Type B pancreatic cell (in vitro differentiated cells): ENCODE measurements around the gene AFF2. TPM values are rescaled to one million over a fixed set of nuclear protein-coding genes. Genes with fewer than 3 reads are reported as not detected.

Source experiments
- DNase-seq: peaks from one replicate; pipeline ENCODE4 v3.0.0; 2021; ENCODE audit warnings: mixed read lengths; ENCODE audit not compliant: unreplicated experiment; ENCODE audit errors: extremely low spot score
- H3K27ac Mint-ChIP-seq: 2 replicates; pipeline ENCODE4 v1.8.0; 2021; ENCODE audit warnings: mild to moderate bottlenecking, mixed read lengths
- H3K27me3 Mint-ChIP-seq: 2 replicates; pipeline ENCODE4 v1.8.0; 2021; ENCODE audit warnings: mixed read lengths
- H3K36me3 Mint-ChIP-seq: 2 replicates; pipeline ENCODE4 v1.8.0; 2021; ENCODE audit warnings: mixed read lengths
- H3K4me1 Mint-ChIP-seq: one replicate; pipeline ENCODE4 v1.8.0; 2021; ENCODE audit warnings: mixed read lengths; ENCODE audit not compliant: unreplicated experiment
- H3K4me3 Mint-ChIP-seq: 2 replicates; pipeline ENCODE4 v1.8.0; 2021; ENCODE audit warnings: mild to moderate bottlenecking, mixed read lengths
- H3K9me3 Mint-ChIP-seq: 2 replicates; pipeline ENCODE4 v1.8.0; 2021; ENCODE audit warnings: mixed read lengths
- total RNA-seq: library from RNA; stranded (reverse); gene quantifications from 2 replicates; pipeline ENCODE4 v1.2.1, GENCODE V29; 2021; ENCODE audit warnings: low replicate concordance
- TF ChIP-seq, protein P1 (sequence below): fragments of 200-600 bp; sonication (generic); conservative IDR thresholded peaks from 2 replicates; pipeline ENCODE4 v1.5.0; 2021; ENCODE audit warnings: antibody characterized with exemption, mild to moderate bottlenecking

Gene AFF2
- total RNA-seq, 1 donor from 2014 or later = 21.3 TPM

DNA sequence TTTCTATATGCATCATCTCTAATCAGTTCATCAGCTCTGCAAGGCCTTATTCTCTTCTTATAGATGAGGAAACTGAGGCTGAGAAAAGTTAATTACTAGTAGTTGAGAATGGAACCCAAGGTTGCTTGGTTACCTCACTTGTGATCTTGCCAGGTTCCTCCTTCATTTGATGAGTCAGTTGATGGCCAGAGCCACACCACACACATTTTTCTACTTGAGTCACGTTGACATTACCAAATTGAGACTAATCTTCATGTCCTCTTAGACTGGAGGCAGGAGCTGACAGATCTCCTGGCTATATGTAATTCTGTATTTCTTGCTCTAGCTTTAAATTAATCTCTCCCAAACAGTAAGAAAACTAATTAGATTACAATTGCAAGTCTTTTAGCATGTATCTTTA lies 428.4 kb downstream of the AFF2 start:
- Mint-ChIP-seq H3K4me3 (no peak overlapping the region), H3K36me3 (no peaks in the 10 kb centered on the region), H3K9me3 (no peaks in the 10 kb centered on the region), H3K27me3 (no peaks in the 10 kb centered on the region), H3K27ac (no peak overlapping the region), H3K4me1 (no peaks in the 10 kb centered on the region)
- no peak for DNase-seq
- TF ChIP-seq, protein P1, sequence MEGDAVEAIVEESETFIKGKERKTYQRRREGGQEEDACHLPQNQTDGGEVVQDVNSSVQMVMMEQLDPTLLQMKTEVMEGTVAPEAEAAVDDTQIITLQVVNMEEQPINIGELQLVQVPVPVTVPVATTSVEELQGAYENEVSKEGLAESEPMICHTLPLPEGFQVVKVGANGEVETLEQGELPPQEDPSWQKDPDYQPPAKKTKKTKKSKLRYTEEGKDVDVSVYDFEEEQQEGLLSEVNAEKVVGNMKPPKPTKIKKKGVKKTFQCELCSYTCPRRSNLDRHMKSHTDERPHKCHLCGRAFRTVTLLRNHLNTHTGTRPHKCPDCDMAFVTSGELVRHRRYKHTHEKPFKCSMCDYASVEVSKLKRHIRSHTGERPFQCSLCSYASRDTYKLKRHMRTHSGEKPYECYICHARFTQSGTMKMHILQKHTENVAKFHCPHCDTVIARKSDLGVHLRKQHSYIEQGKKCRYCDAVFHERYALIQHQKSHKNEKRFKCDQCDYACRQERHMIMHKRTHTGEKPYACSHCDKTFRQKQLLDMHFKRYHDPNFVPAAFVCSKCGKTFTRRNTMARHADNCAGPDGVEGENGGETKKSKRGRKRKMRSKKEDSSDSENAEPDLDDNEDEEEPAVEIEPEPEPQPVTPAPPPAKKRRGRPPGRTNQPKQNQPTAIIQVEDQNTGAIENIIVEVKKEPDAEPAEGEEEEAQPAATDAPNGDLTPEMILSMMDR = no peak

DNA sequence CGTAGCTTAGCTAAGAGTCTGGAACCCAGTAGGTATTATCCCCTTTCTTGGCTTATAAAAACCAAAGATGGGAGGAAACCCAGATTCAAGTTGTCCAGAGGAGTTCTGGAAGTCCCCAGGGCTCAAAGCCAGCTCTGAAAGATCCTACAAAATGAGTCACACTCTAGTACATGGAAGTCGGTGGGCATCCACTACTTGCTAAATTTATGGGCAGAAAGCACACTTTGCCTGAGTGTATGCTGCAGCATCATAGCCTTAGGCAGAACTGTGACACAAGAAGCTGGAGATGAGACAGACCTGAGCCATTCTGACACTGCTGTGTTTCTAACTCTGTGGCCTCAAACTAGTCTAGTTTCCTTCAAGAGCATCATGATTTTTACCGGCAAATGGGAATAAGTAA lies 429.3 kb downstream of the AFF2 start:
- TF ChIP-seq, protein P1 = no peak
- Mint-ChIP-seq H3K4me1 (no peaks in the 10 kb centered on the region), H3K36me3 (no peaks in the 10 kb centered on the region), H3K27me3 (no peaks in the 10 kb centered on the region), H3K27ac (no peak overlapping the region), H3K4me3 (no peak overlapping the region), H3K9me3 (no peaks in the 10 kb centered on the region)
- no peak for DNase-seq

DNA sequence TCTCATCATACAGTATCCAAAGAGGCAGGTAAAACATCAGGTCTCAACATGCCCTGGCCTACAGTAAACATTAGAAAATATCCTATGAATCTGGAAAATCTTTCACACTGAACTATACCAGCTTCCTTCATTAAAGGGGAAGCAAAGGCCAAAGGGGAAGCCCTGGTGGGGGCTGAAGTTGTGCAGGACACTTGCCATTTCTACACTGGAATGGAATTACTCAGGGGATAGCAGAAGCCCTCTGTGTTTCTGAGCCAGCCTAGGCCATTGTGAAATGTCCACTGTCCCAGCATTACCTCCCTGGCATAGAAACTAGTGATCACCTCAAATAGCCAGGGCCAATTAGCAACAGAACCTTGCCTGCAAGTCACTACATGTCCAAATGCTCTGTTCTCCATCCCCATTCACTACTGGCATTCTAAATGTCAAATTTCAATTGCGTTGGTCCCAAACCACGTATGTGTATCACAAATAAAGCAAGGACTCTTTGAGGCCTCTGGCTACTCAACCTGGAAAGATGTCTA lies 429.9 kb downstream of the AFF2 start:
- TF ChIP-seq, protein P1 = no peak
- no peaks in the 10 kb centered on the region for H3K27me3 Mint-ChIP-seq
- no peak overlapping the region for H3K27ac Mint-ChIP-seq
- H3K4me1 Mint-ChIP-seq = no peaks in the 10 kb centered on the region
- H3K4me3 Mint-ChIP-seq = no peak overlapping the region
- no peaks in the 10 kb centered on the region for H3K36me3 Mint-ChIP-seq
- DNase-seq = no peak
- H3K9me3 Mint-ChIP-seq = no peaks in the 10 kb centered on the region

DNA sequence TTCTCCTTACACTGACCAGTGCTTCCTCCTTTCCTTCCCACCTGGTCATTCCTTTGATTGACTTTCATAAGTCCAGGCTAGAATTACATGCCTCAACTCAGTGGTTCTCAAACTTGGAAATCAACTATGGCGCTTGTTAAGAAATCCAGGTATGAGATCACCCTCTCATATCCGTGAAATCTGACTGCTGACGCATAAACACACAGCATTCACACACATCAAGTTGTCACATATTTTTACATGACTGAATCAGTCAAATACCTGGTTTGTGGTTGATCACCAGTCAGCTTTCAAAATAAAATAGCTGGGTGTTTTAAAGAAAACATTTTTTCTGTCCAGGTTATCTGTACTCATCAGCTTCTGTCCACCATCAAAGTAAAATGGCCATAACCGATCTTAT lies 433.5 kb downstream of the AFF2 start:
- no peaks in the 10 kb centered on the region for H3K4me1 Mint-ChIP-seq
- H3K27ac Mint-ChIP-seq = no peak overlapping the region
- no peak for DNase-seq
- H3K36me3 Mint-ChIP-seq = no peaks in the 10 kb centered on the region
- H3K9me3 Mint-ChIP-seq = no peaks in the 10 kb centered on the region
- TF ChIP-seq, protein P1 = no peak
- no peaks in the 10 kb centered on the region for H3K27me3 Mint-ChIP-seq
- no peak overlapping the region for H3K4me3 Mint-ChIP-seq

DNA sequence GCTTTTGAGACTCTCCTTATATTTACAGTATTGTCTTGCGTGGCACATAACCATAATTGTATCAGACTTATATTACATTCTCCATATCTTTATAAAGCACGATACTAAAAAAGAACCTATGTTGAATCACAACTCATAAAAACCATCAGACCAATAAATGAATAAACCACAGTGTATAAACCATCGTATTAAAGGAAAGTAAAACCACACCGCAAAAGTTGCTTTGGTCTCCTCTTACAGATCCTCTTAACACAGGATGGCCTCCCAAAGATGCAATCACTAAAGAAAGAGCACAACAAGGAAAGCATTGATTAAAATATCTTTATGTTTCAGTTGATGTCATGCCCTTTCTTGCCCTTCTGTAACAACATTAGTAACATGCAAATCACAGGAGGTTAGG lies 437.9 kb downstream of the AFF2 start:
- no peak for DNase-seq
- H3K27me3 Mint-ChIP-seq = no peaks in the 10 kb centered on the region
- TF ChIP-seq, protein P1 = no peak
- H3K4me3 Mint-ChIP-seq = no peak overlapping the region
- H3K9me3 Mint-ChIP-seq = no peaks in the 10 kb centered on the region
- H3K27ac Mint-ChIP-seq = no peak overlapping the region
- no peaks in the 10 kb centered on the region for H3K36me3 Mint-ChIP-seq
- no peaks in the 10 kb centered on the region for H3K4me1 Mint-ChIP-seq

DNA sequence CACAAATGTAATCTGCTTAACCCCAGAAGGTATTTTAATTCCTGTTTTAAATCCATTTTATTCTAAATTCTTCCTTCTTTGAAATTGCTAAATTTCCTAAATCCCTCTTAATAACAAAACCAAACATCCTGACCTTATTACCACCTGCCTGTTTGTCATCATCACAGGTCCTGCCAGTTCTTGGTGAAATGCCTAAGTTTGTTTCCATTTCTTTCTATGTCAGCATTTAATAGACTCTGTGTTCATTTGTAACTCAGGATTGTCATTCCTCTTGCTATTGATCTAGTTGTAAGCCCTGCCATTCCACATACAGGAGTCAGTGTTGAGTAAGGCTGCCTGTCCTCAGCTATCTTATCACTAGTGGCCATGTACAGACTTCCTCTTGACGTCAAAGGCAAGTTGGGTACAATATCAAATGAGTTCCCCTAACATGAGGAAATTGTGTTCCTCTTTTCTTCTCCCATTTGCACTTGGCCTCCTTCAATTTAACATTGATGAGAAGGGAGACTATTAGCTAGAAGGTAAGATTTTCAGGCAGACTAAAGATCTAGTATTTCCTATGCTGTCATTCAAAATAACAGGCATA lies 440.1 kb downstream of the AFF2 start:
- H3K27ac Mint-ChIP-seq = no peak overlapping the region
- TF ChIP-seq, protein P1 = no peak
- H3K9me3 Mint-ChIP-seq = no peaks in the 10 kb centered on the region
- H3K27me3 Mint-ChIP-seq = no peaks in the 10 kb centered on the region
- H3K4me3 Mint-ChIP-seq = no peak overlapping the region
- no peak for DNase-seq
- H3K4me1 Mint-ChIP-seq = no peaks in the 10 kb centered on the region
- no peaks in the 10 kb centered on the region for H3K36me3 Mint-ChIP-seq
